ENCODE measurements around the gene GRK5.

DNA sequence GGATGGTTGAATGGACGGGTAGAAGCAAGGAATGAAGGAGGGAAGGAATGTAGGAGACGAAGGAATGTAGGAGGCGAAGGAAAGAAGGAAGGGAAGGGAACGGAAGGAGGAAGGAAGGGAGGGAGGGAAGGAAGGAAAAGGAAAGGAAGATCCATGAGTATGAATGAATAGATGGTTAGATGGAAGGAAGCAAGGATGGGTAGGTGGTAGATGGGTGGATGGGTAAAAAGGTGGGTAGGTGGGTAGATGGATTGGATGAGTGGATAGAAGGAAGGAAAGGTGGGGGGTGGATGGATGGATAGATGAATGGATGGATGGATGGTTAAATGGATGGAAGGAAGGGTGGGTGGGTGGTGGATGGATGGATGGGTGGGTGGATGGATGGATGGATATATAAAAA lies 257.7 kb downstream of the GRK5 start:
- no peak for TF ChIP-seq POLR2A (IDR thresholded peaks at IDR 0.05)
- TF ChIP-seq, protein P1, sequence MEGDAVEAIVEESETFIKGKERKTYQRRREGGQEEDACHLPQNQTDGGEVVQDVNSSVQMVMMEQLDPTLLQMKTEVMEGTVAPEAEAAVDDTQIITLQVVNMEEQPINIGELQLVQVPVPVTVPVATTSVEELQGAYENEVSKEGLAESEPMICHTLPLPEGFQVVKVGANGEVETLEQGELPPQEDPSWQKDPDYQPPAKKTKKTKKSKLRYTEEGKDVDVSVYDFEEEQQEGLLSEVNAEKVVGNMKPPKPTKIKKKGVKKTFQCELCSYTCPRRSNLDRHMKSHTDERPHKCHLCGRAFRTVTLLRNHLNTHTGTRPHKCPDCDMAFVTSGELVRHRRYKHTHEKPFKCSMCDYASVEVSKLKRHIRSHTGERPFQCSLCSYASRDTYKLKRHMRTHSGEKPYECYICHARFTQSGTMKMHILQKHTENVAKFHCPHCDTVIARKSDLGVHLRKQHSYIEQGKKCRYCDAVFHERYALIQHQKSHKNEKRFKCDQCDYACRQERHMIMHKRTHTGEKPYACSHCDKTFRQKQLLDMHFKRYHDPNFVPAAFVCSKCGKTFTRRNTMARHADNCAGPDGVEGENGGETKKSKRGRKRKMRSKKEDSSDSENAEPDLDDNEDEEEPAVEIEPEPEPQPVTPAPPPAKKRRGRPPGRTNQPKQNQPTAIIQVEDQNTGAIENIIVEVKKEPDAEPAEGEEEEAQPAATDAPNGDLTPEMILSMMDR (IDR thresholded peaks at IDR 0.05): no peak

All from lower leg skin (tissue), 3 donors.